ENCODE data around the gene FTCD. TPM values are rescaled to one million over a fixed set of nuclear protein-coding genes. Genes with fewer than 3 reads are reported as not detected.

Gene FTCD
- total RNA-seq, 6 experiments from 2014 or later = 141 to 668 (median 417) TPM

- ATAC-seq (peak in 3 of 4 donors; percentile 2 to 4 (median 4)), DNase-seq (no peak)
- Histone ChIP-seq H3K27me3 (no peaks in the 10 kb centered on the region), H3K9me3 (no peaks in the 10 kb centered on the region), H3K27ac (no peak overlapping the region), H3K4me1 (no peaks in the 10 kb centered on the region), H3K4me3 (no peak overlapping the region), H3K36me3 (peaks cover 0 to 54% (median 20%) of the 10 kb centered on the region in 4 donors)
- TF ChIP-seq CTCF (IDR thresholded peaks at IDR 0.05) (no peak), POLR2A (IDR thresholded peaks at IDR 0.05) (no peak)
- intact Hi-C loops (cut with DNase I) = no loop called here
- 67% methylated on average over 1 of the region's 28 CpGs for WGBS (ENCODE audit: insufficient coverage, low coverage, low lambda C conversion rate, missing lambda C conversion rate)
Measured at GRCh38 chr21:46138383-46138970, 16.9 kb downstream of the FTCD start.

GRCh38 chr21:46137908-46138307, 17.5 kb downstream of the FTCD start:
- 76% methylated on average over 5 of the region's 7 CpGs for WGBS (ENCODE audit: insufficient coverage, low coverage, low lambda C conversion rate, missing lambda C conversion rate)

GRCh38 chr21:46136739-46137349, 18.5 kb downstream of the FTCD start:
- Histone ChIP-seq H3K4me1 (no peaks in the 10 kb centered on the region), H3K27me3 (no peaks in the 10 kb centered on the region), H3K36me3 (peaks cover 0 to 48% (median 14%) of the 10 kb centered on the region in 4 donors), H3K9me3 (no peaks in the 10 kb centered on the region), H3K27ac (no peak overlapping the region), H3K4me3 (no peak overlapping the region)
- intact Hi-C loops (cut with DNase I) = no loop called here
- DNase-seq = no peak
- 47% methylated on average over 2 of the region's 22 CpGs for WGBS (ENCODE audit: insufficient coverage, low coverage, low lambda C conversion rate, missing lambda C conversion rate)
- ATAC-seq = peak; percentile 10 to 56 (median 36)
- TF ChIP-seq POLR2A (IDR thresholded peaks at IDR 0.05) = no peak
- TF ChIP-seq CTCF (IDR thresholded peaks at IDR 0.05) = no peak

More at GRCh38 chr21:46137908-46138307, 17.5 kb downstream of the FTCD start:
- Histone ChIP-seq H3K4me3 (no peak overlapping the region), H3K4me1 (no peaks in the 10 kb centered on the region), H3K36me3 (peaks cover 0 to 50% (median 18%) of the 10 kb centered on the region in 4 donors), H3K27ac (no peak overlapping the region), H3K27me3 (no peaks in the 10 kb centered on the region), H3K9me3 (no peaks in the 10 kb centered on the region)
- intact Hi-C loops (cut with DNase I) = no loop called here
- ATAC-seq = peak in 1 of 4 donors; percentile 1
- no peak for DNase-seq
- TF ChIP-seq CTCF (IDR thresholded peaks at IDR 0.05) = no peak
- TF ChIP-seq POLR2A (IDR thresholded peaks at IDR 0.05) = no peak

- peaks cover 0 to 40% (median 9%) of the 10 kb centered on the region in 4 donors for H3K36me3 ChIP-seq
Measured at GRCh38 chr21:46135782-46136395, 19.5 kb downstream of the FTCD start.

More at GRCh38 chr21:46135782-46136395, 19.5 kb downstream of the FTCD start:
- intact Hi-C loops (cut with DNase I) = no loop called here
- no peak overlapping the region for H3K27ac ChIP-seq
- H3K9me3 ChIP-seq = no peaks in the 10 kb centered on the region
- WGBS (ENCODE audit: insufficient coverage, low coverage, low lambda C conversion rate, missing lambda C conversion rate) = 61% methylated on average over 7 of the region's 7 CpGs
- ATAC-seq = no peak
- H3K4me1 ChIP-seq = no peaks in the 10 kb centered on the region
- H3K27me3 ChIP-seq = no peaks in the 10 kb centered on the region
- H3K4me3 ChIP-seq = no peak overlapping the region
- no peak for TF ChIP-seq POLR2A (IDR thresholded peaks at IDR 0.05)
- no peak for TF ChIP-seq CTCF (IDR thresholded peaks at IDR 0.05)
- DNase-seq = no peak

All from right lobe of liver (tissue), 6 donors.